Parathyroid adenoma (tissue), 2 donors: ENCODE measurements around the gene MYO9B.

Experiments
- H2AFZ ChIP-seq: fragments of 300-600 bp; sonication (generic); one replicate; pipeline ENCODE4 v1.7.0; 2017; ENCODE audit warnings: antibody characterized with exemption, mild to moderate bottlenecking
- H3K27ac ChIP-seq: fragments of 300-600 bp; sonication (generic); one replicate; pipeline ENCODE4 v1.7.0; 2017
- H3K27me3 ChIP-seq: fragments of 300-600 bp; sonication (generic); one replicate; pipeline ENCODE4 v1.7.0; 2017; ENCODE audit warnings: low read length; ENCODE audit not compliant: control insufficient read depth, insufficient read depth
- H3K36me3 ChIP-seq: fragments of 300-600 bp; sonication (generic); one replicate; pipeline ENCODE4 v1.7.0; 2017; ENCODE audit warnings: low read length; ENCODE audit not compliant: control insufficient read depth, insufficient read depth
- H3K4me1 ChIP-seq: fragments of 300-600 bp; sonication (generic); one replicate; pipeline ENCODE4 v1.7.0; 2017; ENCODE audit warnings: control low read depth
- H3K4me2 ChIP-seq: fragments of 300-600 bp; sonication (generic); one replicate; pipeline ENCODE4 v1.7.0; 2017; ENCODE audit warnings: low read length
- H3K4me3 ChIP-seq: fragments of 300-600 bp; sonication (generic); one replicate; pipeline ENCODE4 v1.7.0; 2017; ENCODE audit warnings: low read depth, low read length
- H3K79me2 ChIP-seq: fragments of 300-600 bp; sonication (generic); one replicate; pipeline ENCODE4 v1.7.0; 2017; ENCODE audit warnings: control low read depth
- H3K9ac ChIP-seq: fragments of 300-600 bp; sonication (generic); one replicate; pipeline ENCODE4 v1.7.0; 2017; ENCODE audit warnings: mild to moderate bottlenecking
- H3K9me3 ChIP-seq: fragments of 300-600 bp; sonication (generic); one replicate; pipeline ENCODE4 v1.7.0; 2017; ENCODE audit warnings: low read length; ENCODE audit not compliant: control insufficient read depth
- CTCF ChIP-seq: fragments of 300-600 bp; sonication (generic); IDR thresholded peaks from one replicate; pipeline ENCODE4 v1.7.0; 2017; ENCODE audit warnings: antibody characterized with exemption, mild to moderate bottlenecking
- donor health status: primary hyperparathyroidism.

MYO9B gene

GRCh38 chr19:17219286-17219685, 143.7 kb downstream of the MYO9B start:
- Histone ChIP-seq H3K9me3 (no peaks in the 10 kb centered on the region), H3K27me3 (no peaks in the 10 kb centered on the region), H3K4me3 (no peak overlapping the region), H3K9ac (no peak overlapping the region), H3K27ac (no peak overlapping the region), H3K4me1 (peaks cover 8% of the 10 kb centered on the region), H3K79me2 (no peaks in the 10 kb centered on the region), H2AFZ (no peak overlapping the region), H3K4me2 (no peak overlapping the region), H3K36me3 (no peaks in the 10 kb centered on the region)
- no peak for TF ChIP-seq CTCF

- Histone ChIP-seq H3K27me3 (no peaks in the 10 kb centered on the region), H3K9ac (no peak overlapping the region), H3K4me3 (no peak overlapping the region), H3K4me2 (no peak overlapping the region), H3K36me3 (no peaks in the 10 kb centered on the region), H2AFZ (no peak overlapping the region), H3K4me1 (peaks cover 5% of the 10 kb centered on the region), H3K9me3 (no peaks in the 10 kb centered on the region), H3K79me2 (no peaks in the 10 kb centered on the region), H3K27ac (no peak overlapping the region)
- TF ChIP-seq CTCF = no peak
Observed at GRCh38 chr19:17220207-17220758, 144.7 kb downstream of the MYO9B start.

- H3K9me3 ChIP-seq = no peaks in the 10 kb centered on the region
- no peaks in the 10 kb centered on the region for H3K27me3 ChIP-seq
- no peak overlapping the region for H3K4me2 ChIP-seq
- H3K27ac ChIP-seq = no peak overlapping the region
- H3K36me3 ChIP-seq = no peaks in the 10 kb centered on the region
- TF ChIP-seq CTCF = no peak
- no peak overlapping the region for H2AFZ ChIP-seq
- no peaks in the 10 kb centered on the region for H3K79me2 ChIP-seq
- H3K4me1 ChIP-seq = peaks cover 8% of the 10 kb centered on the region
- no peak overlapping the region for H3K9ac ChIP-seq
- H3K4me3 ChIP-seq = no peak overlapping the region
Observed at GRCh38 chr19:17225053-17225452, 149.5 kb downstream of the MYO9B start.

- H3K36me3 ChIP-seq = no peaks in the 10 kb centered on the region
- peak within 1 kb of the TSS; percentile 86 for H3K4me3 ChIP-seq
- H2AFZ ChIP-seq = peak within 1 kb of the TSS; percentile 100
- H3K4me2 ChIP-seq = peak within 1 kb of the TSS; percentile 97
- no peak for TF ChIP-seq CTCF
- H3K27ac ChIP-seq = peak within 1 kb of the TSS; percentile 87
- H3K4me1 ChIP-seq = peaks cover 8% of the 10 kb centered on the region
- H3K9me3 ChIP-seq = no peaks in the 10 kb centered on the region
- H3K79me2 ChIP-seq = no peaks in the 10 kb centered on the region
- H3K9ac ChIP-seq = peak within 1 kb of the TSS; percentile 19
- H3K27me3 ChIP-seq = no peaks in the 10 kb centered on the region
Observed at GRCh38 chr19:17226002-17226933, 150.7 kb downstream of the MYO9B start, which contains the start of gene OCEL1. OCEL1 (plus strand) TSS chr19:17226226; CDS start chr19:17226248, 22 bp downstream.
